Measurements from ENCODE around the gene ADAMTSL3.

Gene ADAMTSL3

DNA sequence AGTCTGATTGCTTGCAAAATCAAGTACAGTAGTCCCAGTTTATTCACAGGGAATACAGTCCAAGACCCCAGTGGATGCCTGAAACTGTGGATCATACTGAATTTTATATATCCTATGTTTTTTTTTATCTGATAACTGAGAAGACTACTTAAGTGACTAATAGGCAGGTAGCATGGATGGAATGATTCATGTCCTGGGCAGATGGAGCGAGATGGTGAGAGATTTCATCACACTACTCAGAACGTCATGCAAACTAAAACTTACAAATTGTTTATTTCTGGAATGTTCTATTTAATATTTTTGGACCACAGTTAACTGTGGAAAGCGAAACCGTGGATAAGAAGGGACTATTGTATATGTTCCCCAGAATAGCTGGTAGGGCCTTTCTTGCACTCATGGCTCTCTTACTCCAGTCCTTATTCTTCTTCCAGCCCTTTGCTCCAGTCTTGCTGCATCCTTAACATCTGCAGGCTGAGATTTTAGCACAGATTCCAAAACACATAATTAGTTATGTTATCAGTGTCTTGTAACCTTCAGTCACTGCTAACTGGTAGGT lies 290.0 kb downstream of the ADAMTSL3 start:
- Histone ChIP-seq H3K27ac (ENCODE audit: low read length) (no peak overlapping the region), H3K27me3 (ENCODE audit: low read depth, low read length) (no peaks in the 10 kb centered on the region), H3K79me2 (ENCODE audit: low read length) (no peaks in the 10 kb centered on the region), H3K9me3 (ENCODE audit: insufficient read depth, low read length) (no peaks in the 10 kb centered on the region), H3K9ac (ENCODE audit: low read length) (no peak overlapping the region), H3K4me2 (ENCODE audit: low read length) (no peak overlapping the region), H2AFZ (ENCODE audit: low read depth, low read length) (no peak overlapping the region), H4K20me1 (ENCODE audit: insufficient read depth, low read length) (no peaks in the 10 kb centered on the region), H3K4me3 (ENCODE audit: low read length) (no peak overlapping the region), H3K4me1 (ENCODE audit: low read length) (peaks cover 13% of the 10 kb centered on the region), H3K36me3 (replicated peaks; ENCODE audit: low read depth, low read length) (no peaks in the 10 kb centered on the region)
- no peak for TF ChIP-seq EZH2phosphoT487 (IDR thresholded peaks at IDR 0.05; ENCODE audit: low read depth)
- TF ChIP-seq, protein P1, sequence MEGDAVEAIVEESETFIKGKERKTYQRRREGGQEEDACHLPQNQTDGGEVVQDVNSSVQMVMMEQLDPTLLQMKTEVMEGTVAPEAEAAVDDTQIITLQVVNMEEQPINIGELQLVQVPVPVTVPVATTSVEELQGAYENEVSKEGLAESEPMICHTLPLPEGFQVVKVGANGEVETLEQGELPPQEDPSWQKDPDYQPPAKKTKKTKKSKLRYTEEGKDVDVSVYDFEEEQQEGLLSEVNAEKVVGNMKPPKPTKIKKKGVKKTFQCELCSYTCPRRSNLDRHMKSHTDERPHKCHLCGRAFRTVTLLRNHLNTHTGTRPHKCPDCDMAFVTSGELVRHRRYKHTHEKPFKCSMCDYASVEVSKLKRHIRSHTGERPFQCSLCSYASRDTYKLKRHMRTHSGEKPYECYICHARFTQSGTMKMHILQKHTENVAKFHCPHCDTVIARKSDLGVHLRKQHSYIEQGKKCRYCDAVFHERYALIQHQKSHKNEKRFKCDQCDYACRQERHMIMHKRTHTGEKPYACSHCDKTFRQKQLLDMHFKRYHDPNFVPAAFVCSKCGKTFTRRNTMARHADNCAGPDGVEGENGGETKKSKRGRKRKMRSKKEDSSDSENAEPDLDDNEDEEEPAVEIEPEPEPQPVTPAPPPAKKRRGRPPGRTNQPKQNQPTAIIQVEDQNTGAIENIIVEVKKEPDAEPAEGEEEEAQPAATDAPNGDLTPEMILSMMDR (IDR thresholded peaks at IDR 0.05; ENCODE audit: low read depth, low read length), result no peak

DNA sequence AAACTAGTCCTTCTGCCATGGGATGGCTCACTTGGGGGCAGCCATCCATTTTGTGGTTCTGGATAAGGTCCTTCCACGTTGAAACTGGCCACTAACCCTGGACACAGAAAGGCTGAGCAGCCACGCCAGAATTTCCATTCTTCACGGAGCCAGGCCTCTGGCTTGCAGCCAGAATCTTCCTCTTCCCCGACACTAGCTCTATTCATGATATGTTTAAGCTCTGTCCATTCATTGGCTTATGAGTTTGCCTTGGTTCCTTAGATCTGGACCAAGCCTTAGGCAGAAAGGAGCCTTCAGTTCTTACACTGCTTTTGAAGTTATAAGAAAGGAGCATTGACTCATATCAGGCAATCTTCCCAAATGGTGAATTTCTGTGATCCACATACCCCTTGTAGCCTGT lies 293.2 kb downstream of the ADAMTSL3 start:
- peaks cover 13% of the 10 kb centered on the region for H3K4me1 ChIP-seq (ENCODE audit: low read length)
- no peaks in the 10 kb centered on the region for H4K20me1 ChIP-seq (ENCODE audit: insufficient read depth, low read length)
- no peak overlapping the region for H3K27ac ChIP-seq (ENCODE audit: low read length)
- no peaks in the 10 kb centered on the region for H3K79me2 ChIP-seq (ENCODE audit: low read length)
- no peaks in the 10 kb centered on the region for H3K36me3 ChIP-seq (replicated peaks; ENCODE audit: low read depth, low read length)
- TF ChIP-seq, protein P1 (IDR thresholded peaks at IDR 0.05; ENCODE audit: low read depth, low read length), result no peak
- TF ChIP-seq EZH2phosphoT487 (IDR thresholded peaks at IDR 0.05; ENCODE audit: low read depth), result no peak
- H2AFZ ChIP-seq (ENCODE audit: low read depth, low read length), result no peak overlapping the region
- H3K4me3 ChIP-seq (ENCODE audit: low read length), result no peak overlapping the region
- no peak overlapping the region for H3K4me2 ChIP-seq (ENCODE audit: low read length)
- H3K27me3 ChIP-seq (ENCODE audit: low read depth, low read length), result no peaks in the 10 kb centered on the region
- no peak overlapping the region for H3K9ac ChIP-seq (ENCODE audit: low read length)
- no peaks in the 10 kb centered on the region for H3K9me3 ChIP-seq (ENCODE audit: insufficient read depth, low read length)

DNA sequence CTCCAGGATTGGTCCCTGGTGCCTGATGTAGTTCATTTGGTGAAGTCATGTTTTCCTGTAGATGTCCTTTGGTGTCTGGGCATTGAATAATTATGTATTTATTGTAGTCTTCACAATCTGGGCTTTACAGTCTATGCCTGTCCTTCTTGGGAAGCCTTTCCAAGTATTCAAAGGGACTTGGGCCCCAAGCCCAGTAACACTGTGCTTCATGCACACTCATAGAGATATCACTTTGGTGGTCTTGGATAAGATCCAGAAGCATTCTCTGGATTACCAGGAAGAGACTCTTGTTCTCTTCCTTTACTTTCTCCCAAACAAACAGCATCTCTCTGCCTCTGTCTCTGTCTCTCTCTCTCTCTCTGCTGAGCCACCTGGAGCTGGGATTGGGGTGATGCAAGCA lies 300.6 kb downstream of the ADAMTSL3 start:
- Histone ChIP-seq H3K9me3 (ENCODE audit: insufficient read depth, low read length) (peaks cover 11% of the 10 kb centered on the region; the same call in 1 of the 2 replicates), H3K36me3 (replicated peaks; ENCODE audit: low read depth, low read length) (peaks cover 6% of the 10 kb centered on the region), H3K9ac (ENCODE audit: low read length) (no peak overlapping the region), H2AFZ (ENCODE audit: low read depth, low read length) (no peak overlapping the region), H3K27ac (ENCODE audit: low read length) (peak overlapping the region; percentile 85; the same call in 1 of the 2 replicates), H3K4me2 (ENCODE audit: low read length) (no peak overlapping the region), H3K4me3 (ENCODE audit: low read length) (no peak overlapping the region), H4K20me1 (ENCODE audit: insufficient read depth, low read length) (no peaks in the 10 kb centered on the region), H3K79me2 (ENCODE audit: low read length) (no peaks in the 10 kb centered on the region), H3K4me1 (ENCODE audit: low read length) (peaks cover 26% of the 10 kb centered on the region), H3K27me3 (ENCODE audit: low read depth, low read length) (no peaks in the 10 kb centered on the region)
- no peak for TF ChIP-seq EZH2phosphoT487 (IDR thresholded peaks at IDR 0.05; ENCODE audit: low read depth)
- TF ChIP-seq, protein P1 (IDR thresholded peaks at IDR 0.05; ENCODE audit: low read depth, low read length), result no peak

DNA sequence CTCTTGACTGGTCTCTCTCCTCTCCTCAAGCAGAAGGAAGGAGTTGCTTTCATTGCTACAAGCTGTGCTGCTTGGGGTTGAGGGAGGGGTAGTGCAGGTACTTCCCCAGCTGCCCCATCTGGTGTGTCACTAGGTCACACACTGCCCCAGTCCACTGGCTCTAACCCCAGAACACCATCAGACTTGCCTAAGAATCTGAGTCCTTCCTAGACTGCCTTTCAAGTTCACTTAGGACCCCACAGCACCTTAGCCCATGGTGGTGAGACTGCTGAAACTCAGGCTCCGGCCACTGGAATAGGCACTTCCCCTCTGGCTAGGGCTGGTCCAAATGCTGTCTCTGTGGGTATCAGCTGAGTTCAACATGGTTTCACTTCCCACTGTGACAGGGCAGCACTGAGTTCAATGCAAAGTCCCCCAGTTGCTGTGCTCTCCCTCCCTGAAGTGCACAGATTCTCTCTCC lies 301.9 kb downstream of the ADAMTSL3 start:
- Histone ChIP-seq H3K79me2 (ENCODE audit: low read length) (no peaks in the 10 kb centered on the region), H3K9ac (ENCODE audit: low read length) (peak overlapping the region; percentile 53; the same call in 1 of the 2 replicates), H3K36me3 (replicated peaks; ENCODE audit: low read depth, low read length) (peaks cover 6% of the 10 kb centered on the region), H3K4me2 (ENCODE audit: low read length) (peak overlapping the region; percentile 80), H3K4me1 (ENCODE audit: low read length) (peaks cover 26% of the 10 kb centered on the region), H4K20me1 (ENCODE audit: insufficient read depth, low read length) (no peaks in the 10 kb centered on the region), H3K27me3 (ENCODE audit: low read depth, low read length) (no peaks in the 10 kb centered on the region), H2AFZ (ENCODE audit: low read depth, low read length) (peak overlapping the region; percentile 61; the same call in 1 of the 2 replicates), H3K4me3 (ENCODE audit: low read length) (peak overlapping the region; percentile 60), H3K9me3 (ENCODE audit: insufficient read depth, low read length) (peaks cover 11% of the 10 kb centered on the region; the same call in 1 of the 2 replicates), H3K27ac (ENCODE audit: low read length) (peak overlapping the region; percentile 85)
- TF ChIP-seq, protein P1 (IDR thresholded peaks at IDR 0.05; ENCODE audit: low read depth, low read length), result no peak
- no peak for TF ChIP-seq EZH2phosphoT487 (IDR thresholded peaks at IDR 0.05; ENCODE audit: low read depth)
